Stimulated activated CD8-positive, alpha-beta memory T cell treated with anti-CD3 and anti-CD28 coated beads, Interleukin-7, amount 100 ng/mL, for 24 hours (primary cell): Measurements from ENCODE around the gene HOXA4.

Experiments used
- DNase-seq: peaks from one replicate; pipeline ENCODE4 v3.0.0-alpha.2; 2020; ENCODE audit warnings: low read depth

HOXA4 gene

DNA sequence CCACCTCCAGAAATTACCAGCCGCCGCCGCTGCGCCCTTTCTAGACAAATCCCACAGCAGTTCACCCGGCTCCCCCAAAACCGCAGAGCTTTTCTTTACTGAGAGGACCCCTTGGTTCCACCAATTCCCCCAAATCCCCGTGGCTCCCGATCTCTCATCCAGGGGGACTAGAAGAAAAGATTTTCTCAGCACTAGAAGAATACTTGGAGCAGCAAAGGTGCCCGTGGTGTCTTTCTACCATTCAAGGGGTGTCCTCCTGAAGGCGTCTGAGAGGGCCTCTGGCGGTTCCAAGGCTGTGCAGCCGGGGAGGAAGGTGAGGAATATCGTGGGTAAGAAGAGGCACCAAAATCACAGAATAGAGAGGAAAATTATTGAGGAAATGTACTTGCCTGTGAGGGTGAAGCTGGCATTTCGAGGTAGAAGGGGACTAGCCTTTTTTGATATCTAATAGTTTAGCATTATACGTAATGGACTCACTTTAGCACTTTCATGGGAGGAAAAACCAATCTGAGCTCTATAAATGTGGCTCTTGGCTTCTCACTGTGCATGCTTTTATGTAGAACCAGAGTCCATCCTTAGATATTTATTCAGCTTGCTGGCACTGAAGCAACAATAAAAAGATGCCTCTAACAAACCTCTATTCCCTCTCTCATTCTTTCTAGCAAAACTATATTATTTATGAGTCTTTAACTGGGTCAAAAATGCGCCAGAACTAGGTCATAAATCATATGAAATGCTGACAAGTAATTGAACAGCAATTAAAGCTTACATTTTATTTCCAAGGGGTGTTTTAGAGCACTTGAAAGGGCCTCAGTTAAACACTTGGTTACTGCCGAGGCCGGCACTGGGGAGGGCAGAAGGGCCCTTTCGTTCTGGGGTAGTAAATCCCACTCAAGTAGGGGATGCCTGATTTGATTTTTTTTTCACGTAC, 14.3 kb downstream of the HOXA4 start:
- DNase-seq = no peak

- DNase-seq = no peak
These were observed 15.1 kb downstream of the HOXA4 start for GRCh38 chr7:27115221-27116026.

DNA sequence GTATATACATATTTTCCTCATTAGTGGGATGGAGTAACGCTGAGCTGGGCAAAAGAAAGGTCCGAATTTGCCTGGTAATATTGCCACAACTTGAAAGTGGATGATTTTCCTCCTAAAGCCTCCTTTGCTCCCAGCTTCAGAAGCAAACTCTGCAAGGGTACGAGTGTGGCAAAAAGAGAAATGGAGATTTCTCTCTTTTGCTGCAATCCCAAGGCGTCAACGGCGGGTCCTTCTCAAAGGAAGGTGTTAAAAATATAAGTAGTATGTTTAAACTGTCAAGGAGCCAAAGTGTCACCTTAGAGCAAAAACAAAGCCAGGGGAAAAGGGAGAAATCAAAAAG, 15.7 kb downstream of the HOXA4 start:
- DNase-seq = no peak

- DNase-seq = no peak
These were observed 16.4 kb downstream of the HOXA4 start for GRCh38 chr7:27113991-27114769.

DNA sequence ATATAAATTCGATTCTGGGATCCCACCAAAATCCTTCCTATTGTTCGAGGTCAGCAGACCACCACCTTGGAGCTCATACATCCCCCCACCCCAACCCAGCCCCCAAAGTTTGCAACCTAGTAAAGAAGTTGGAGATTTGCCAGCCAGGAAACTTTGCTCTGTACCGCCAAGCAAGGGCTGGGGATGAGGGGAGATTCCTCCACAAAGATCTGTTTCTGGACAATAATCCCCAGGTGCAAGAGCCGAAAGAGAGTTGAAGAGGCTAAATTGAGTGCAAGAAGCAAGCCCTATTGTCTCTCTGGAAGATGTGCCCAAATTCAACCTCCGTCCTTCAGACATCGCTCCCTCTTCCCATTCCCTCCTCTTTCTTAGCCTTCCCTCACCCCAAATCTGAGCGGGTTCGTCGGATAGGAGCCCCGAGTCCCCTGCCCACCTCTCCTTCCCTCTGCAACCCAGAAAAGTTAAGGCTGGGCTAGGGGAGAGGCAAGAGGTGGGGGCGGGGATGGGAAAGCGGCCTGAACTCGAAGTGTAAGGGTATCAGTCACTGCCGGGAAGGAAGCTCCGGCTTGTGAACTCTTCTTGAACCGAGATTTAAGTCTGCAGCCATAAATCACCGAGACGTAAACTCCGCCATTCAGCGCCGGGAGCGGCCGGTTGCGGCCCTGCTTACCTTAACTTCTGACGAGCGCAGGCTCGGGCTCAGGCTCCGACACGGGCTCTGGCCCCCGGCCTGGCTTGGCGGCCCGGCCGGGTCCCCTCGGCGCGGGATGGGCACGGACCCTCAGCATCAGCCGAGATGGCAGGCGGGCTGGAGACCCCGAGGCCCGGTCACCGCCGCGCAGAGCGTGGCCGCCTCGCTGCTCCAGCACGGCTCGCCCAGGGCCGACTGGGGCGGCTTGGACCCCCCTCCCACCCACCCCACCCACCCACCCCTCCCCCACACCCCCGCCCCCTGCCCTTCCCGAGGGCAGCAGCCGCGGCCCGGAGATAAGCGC, 17.3 kb downstream of the HOXA4 start:
- no peak for DNase-seq

- no peak for DNase-seq
These were observed 18.2 kb downstream of the HOXA4 start for GRCh38 chr7:27112361-27112760.

DNA sequence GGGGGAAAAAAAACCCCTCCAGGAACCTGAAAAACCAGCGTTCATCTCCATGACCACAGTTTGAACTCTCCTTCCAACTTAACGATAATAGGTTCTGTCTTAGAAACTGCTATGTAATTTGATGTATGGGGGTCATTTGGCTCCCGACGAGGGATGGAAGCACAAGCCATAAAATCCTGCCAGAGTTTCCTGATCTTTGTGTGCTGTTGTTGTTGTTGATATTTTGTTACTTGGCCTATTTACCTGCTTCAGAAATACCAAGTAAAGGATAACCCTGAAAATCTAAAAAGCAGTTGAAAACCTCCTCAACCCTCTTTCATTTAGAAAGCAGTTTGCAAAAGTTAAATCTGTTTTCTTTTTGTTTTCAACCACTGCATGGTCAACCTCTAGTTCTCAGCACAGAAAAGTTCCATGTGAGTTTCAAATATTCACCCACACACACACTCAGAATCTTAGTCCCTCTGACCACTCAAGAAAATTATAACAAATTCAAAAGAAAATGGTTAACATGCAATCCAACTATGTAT, 18.7 kb downstream of the HOXA4 start:
- no peak for DNase-seq

DNA sequence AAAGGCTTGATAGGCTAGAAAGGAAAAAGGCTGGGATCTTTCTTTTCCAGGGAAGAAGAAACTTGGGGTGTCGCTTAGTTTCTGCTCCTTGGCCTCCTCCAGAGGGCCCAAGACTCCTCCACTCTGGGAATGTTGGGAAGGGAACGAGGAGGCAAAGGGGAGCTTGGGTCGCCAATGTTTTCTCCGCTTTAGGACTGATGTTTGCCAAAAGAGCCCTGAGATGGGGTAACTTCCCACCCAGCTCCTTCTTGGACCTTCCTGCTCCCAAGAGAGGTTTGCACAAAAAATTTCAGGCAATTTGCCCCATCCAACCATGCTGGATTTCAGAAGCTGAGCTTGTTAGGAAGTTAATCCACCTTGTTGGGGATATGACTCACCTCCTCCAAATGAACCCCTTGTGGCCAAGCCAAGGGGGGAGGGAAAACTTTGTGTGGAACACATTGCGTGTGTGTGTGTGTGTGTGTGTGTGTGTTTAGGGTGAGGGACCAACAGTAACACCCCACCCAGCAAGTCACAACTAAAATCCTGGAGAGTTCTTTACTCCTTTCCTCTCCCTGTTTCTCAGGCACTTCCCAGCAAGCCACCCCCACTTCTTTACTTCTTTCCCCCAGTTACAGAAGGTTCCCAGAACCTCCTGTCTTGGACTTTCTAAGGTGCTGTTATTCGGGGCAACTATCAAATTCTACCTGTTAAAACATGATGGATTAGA, 19.4 kb downstream of the HOXA4 start:
- DNase-seq = no peak

DNA sequence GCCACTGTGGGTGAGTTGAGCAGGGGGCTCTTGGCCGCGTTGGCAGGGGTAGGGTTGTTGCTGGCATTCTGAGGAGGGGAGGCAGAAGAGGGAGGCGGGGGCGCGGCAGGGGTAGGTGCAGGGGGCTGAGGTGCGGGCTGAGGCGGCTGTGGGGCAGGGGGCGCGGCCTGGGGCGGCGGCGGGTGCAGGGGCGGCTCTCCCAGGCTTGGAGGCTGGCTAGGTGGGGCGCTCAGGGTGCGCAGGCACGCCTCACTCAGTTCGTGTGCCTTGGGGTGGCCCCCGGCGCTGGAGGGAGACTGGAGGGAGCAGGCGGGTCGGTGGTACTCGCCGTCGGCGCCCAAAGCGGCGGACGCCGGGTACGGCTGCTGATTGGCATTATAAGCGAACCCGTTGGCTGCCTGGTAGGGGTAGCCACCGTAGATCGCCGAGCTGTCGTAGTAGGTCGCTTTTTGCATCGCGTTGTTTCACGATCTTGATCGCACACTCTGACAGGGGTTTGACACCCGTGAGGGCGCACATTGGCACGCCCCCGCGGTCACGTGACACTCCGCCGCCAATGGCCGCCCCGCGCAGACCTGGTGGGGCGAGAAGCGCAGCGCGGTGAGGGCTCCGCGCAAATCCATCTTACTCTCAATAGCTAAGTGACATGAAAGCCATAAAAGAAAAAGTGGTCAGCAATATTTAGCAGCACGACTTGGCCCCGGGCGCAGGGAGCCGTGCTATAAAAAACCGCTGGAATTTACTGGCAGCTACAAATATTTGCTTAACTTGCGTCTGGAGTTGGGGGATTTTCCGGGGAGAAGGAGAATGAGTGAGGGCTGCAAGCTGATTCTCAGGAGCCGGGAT, 20.1 kb downstream of the HOXA4 start:
- DNase-seq = no peak

- no peak for DNase-seq
These were observed 20.9 kb downstream of the HOXA4 start for GRCh38 chr7:27109466-27110185.

DNA sequence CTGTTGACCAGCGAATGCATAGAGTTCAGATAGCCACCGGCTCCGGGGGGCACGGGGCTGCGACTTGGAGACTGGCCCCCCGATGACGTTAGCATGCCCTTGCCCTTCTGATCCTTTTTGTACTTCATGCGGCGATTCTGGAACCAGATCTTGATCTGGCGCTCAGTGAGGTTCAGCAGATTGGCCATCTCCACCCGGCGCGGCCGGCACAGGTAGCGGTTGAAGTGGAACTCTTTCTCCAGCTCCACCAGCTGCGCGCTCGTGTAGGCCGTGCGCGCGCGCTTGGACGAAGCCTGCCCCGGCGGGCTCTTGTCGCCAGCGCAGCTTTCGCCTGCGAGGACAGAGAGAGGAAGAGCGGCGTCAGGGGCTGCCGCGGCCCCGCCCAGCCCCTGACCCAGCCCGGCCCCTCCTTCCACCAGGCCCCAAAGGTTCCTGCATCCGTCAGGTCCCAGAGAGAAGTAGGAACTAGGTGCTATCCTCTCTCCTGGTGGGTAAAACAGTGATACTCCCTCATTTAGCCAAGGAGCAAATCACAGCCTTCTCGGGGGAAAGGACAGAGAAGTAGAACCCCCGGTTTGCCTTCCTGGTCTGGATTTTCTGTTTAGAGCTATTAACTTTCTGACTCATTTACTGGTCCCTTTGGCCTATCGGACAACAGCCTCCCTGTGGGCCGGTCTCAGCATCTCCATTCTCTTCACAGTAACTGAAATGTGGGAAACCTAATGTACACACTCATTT, 22.0 kb downstream of the HOXA4 start:
- DNase-seq = no peak

GRCh38 chr7:27107391-27108381, 22.9 kb downstream of the HOXA4 start:
- no peak for DNase-seq

DNA sequence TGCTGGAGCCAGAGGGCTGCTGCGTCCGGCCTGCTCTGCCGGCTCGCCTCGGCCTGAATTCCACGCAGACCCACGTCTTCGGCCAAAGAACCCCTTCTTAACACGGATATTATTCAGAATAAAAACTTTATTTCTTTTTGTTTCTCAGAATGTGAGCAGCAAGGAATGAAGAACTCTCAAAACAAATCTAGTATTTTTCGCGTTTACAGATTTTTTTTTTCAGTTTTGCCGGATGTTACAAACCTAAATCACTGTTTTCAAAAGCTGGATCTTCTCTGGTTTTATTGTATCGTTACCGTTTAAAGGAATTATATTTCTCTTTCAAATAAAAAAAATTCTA, 23.7 kb downstream of the HOXA4 start:
- no peak for DNase-seq

DNA sequence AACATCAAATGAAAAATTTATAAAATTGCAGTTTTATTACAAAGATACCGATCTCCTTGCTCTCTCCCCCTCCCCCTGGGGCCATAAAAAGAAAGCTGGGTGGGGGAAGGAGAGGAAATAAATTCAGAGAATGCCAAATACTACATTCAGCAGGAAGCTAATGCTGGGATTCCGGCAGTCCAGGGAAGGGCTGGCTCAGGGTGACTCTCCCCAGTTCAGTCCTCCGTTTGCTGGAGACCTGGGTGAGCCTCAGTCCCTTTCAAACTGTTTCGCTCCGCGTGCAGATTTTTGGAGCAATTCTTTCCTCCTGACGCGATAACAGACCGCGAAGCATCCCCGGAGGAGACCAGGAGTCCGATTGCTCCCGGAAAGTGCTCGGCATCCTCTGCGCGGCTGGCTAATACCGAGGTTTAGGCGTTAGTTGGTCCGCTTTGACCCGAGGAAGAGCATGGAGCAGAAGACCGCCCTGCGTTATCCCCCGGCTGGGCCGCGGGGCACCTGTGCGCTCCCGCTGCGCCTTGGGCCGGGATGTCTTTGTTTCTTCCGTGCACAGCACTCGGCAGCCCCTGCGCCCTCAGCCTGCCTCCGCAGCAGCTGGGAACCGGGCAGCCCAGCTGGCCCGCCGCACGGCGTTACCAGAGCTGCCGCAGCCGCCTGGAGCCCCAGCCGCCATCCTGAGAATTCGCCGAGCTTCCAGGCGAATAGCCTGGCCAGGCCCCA, 24.2 kb downstream of the HOXA4 start:
- DNase-seq = no peak

- DNase-seq = no peak
These were observed 25.1 kb downstream of the HOXA4 start for GRCh38 chr7:27105301-27106031.
